GM23338 (cell line): ENCODE data around the gene ABCD1. TPM values are rescaled to one million over a fixed set of nuclear protein-coding genes. Genes with fewer than 3 reads are reported as not detected.

ENCODE experiments used
- ATAC-seq: fragments of 200-7000 bp; cut with Tn5 transposase; 3 replicates; pipeline ENCODE4 v1.9.1; 2020
- DNase-seq: peaks from one replicate; pipeline ENCODE4 v3.0.0-alpha.2; 2015; ENCODE audit warnings: low spot score
- H2AFZ ChIP-seq: fragments of 200-600 bp; sonication (generic); 2 replicates; pipeline ENCODE4 v1.8.0; 2016; ENCODE audit warnings: antibody characterized with exemption, mild to moderate bottlenecking, moderate library complexity
- H3F3A ChIP-seq: fragments of 200-600 bp; sonication (generic); replicated peaks from 2 replicates; pipeline ENCODE4 v1.8.0; 2017; ENCODE audit warnings: antibody characterized with exemption, mixed run types, low read depth
- H3K27ac ChIP-seq: fragments of 200-600 bp; sonication (generic); 2 replicates; pipeline ENCODE4 v1.6.1; 2016; ENCODE audit warnings: low read depth
- H3K27me3 ChIP-seq: fragments of 200-600 bp; sonication (generic); 2 replicates; pipeline ENCODE4 v1.8.0; 2016; ENCODE audit warnings: mild to moderate bottlenecking, mixed run types, moderate library complexity; ENCODE audit not compliant: insufficient read depth
- H3K36me3 ChIP-seq: fragments of 200-600 bp; sonication (generic); 2 replicates; pipeline ENCODE4 v1.8.0; 2016; ENCODE audit warnings: mild to moderate bottlenecking; ENCODE audit not compliant: insufficient read depth
- H3K4me1 ChIP-seq: fragments of 200-600 bp; sonication (generic); 2 replicates; pipeline ENCODE4 v1.8.0; 2016; ENCODE audit warnings: mild to moderate bottlenecking, moderate library complexity; ENCODE audit not compliant: insufficient read depth
- H3K4me2 ChIP-seq: fragments of 200-600 bp; sonication (generic); 2 replicates; pipeline ENCODE4 v1.7.1; 2017; ENCODE audit warnings: mixed run types
- H3K4me3 ChIP-seq: fragments of 200-600 bp; sonication (generic); 2 replicates; pipeline ENCODE4 v1.6.1; 2016; ENCODE audit warnings: mixed run types
- H3K79me2 ChIP-seq: fragments of 200-600 bp; sonication (generic); replicated peaks from 2 replicates; pipeline ENCODE4 v1.8.0; 2017; ENCODE audit warnings: mild to moderate bottlenecking; ENCODE audit not compliant: insufficient read depth
- H3K9me2 ChIP-seq: fragments of 200-600 bp; sonication (generic); 2 replicates; pipeline ENCODE4 v1.8.0; 2017; ENCODE audit not compliant: insufficient read depth
- H4K20me1 ChIP-seq: fragments of 200-600 bp; sonication (generic); replicated peaks from 2 replicates; pipeline ENCODE4 v1.8.0; 2017; ENCODE audit warnings: mild to moderate bottlenecking; ENCODE audit not compliant: insufficient read depth
- H3K27ac Mint-ChIP-seq: 2 replicates; pipeline ENCODE4 v1.8.0; 2020; ENCODE audit warnings: inconsistent platforms, mild to moderate bottlenecking, moderate library complexity, mixed read lengths
- H3K27me3 Mint-ChIP-seq: 3 replicates; pipeline ENCODE4 v1.8.0; 2022; ENCODE audit warnings: low read depth, mild to moderate bottlenecking, moderate library complexity, mixed read lengths, inconsistent platforms; ENCODE audit not compliant: insufficient read depth, poor library complexity
- H3K36me3 Mint-ChIP-seq: 3 replicates; pipeline ENCODE4 v1.8.0; 2021; ENCODE audit warnings: low read depth, mild to moderate bottlenecking, inconsistent platforms, moderate library complexity, mixed read lengths
- H3K4me1 Mint-ChIP-seq: 3 replicates; pipeline ENCODE4 v1.8.0; 2020; ENCODE audit warnings: mild to moderate bottlenecking, inconsistent platforms, mixed read lengths
- H3K4me3 Mint-ChIP-seq: 3 replicates; pipeline ENCODE4 v1.8.0; 2021; ENCODE audit warnings: moderate library complexity, mild to moderate bottlenecking, inconsistent platforms, mixed read lengths
- H3K9me3 Mint-ChIP-seq: 3 replicates; pipeline ENCODE4 v1.8.0; 2020; ENCODE audit warnings: moderate library complexity, mild to moderate bottlenecking, inconsistent platforms, mixed read lengths
- ETS1 ChIP-seq: IDR thresholded peaks from 2 replicates; pipeline ENCODE4 v1.6.1; 2016; ENCODE audit warnings: antibody characterized with exemption
- EZH2 ChIP-seq: fragments of 200-600 bp; sonication (generic); IDR thresholded peaks from one replicate; pipeline ENCODE4 v1.8.0; 2017; ENCODE audit warnings: antibody characterized with exemption, mild to moderate bottlenecking, low read depth; ENCODE audit not compliant: unreplicated experiment
- JUNB ChIP-seq: IDR thresholded peaks from one replicate; pipeline ENCODE4 v1.6.1; 2016; ENCODE audit warnings: antibody characterized with exemption; ENCODE audit not compliant: unreplicated experiment
- NANOG ChIP-seq: IDR thresholded peaks from 2 replicates; pipeline ENCODE4 v1.6.1; 2016; ENCODE audit warnings: antibody characterized with exemption, borderline replicate concordance
- POLR2AphosphoS5 ChIP-seq: IDR thresholded peaks from 2 replicates; pipeline ENCODE4 v1.6.1; 2016; ENCODE audit warnings: antibody characterized with exemption, low read depth
- STAT1 ChIP-seq: IDR thresholded peaks from one replicate; pipeline ENCODE4 v1.6.1; 2016; ENCODE audit warnings: antibody characterized with exemption; ENCODE audit not compliant: unreplicated experiment
- ZNF114 ChIP-seq: fragments of 250-450 bp; sonication (Bioruptor Pico); IDR thresholded peaks from 2 replicates; pipeline ENCODE4 v1.5.0; 2020; ENCODE audit warnings: mild to moderate bottlenecking, moderate library complexity
- polyA plus RNA-seq: library from polyadenylated mRNA; unstranded; fragments of >200 nt; fragmentation: Nextera tagmentation; extraction: Ambion mirVana; gene quantifications from 2 replicates; pipeline ENCODE4 v1.2.1, GENCODE V29; 2016
- total RNA-seq: library from RNA; depleted of rRNA; stranded (reverse); fragments of >200 nt; shearing (Covaris generic); gene quantifications from 2 replicates; pipeline ENCODE4 v1.2.3, GENCODE V29; 2014
- TF ChIP-seq, protein P1 (sequence below): IDR thresholded peaks from one replicate; pipeline ENCODE4 v1.6.1; 2018; ENCODE audit warnings: antibody characterized with exemption; ENCODE audit not compliant: unreplicated experiment
- TF ChIP-seq, protein P2 (sequence below): fragments of 250-450 bp; sonication (Bioruptor Pico); IDR thresholded peaks from 2 replicates; pipeline ENCODE4 v1.5.0; 2020; ENCODE audit warnings: mild to moderate bottlenecking, moderate library complexity

Gene ABCD1
- total and polyA plus RNA-seq, 2 experiments from 2014 or later, result 2.4 to 8.9 TPM

DNA sequence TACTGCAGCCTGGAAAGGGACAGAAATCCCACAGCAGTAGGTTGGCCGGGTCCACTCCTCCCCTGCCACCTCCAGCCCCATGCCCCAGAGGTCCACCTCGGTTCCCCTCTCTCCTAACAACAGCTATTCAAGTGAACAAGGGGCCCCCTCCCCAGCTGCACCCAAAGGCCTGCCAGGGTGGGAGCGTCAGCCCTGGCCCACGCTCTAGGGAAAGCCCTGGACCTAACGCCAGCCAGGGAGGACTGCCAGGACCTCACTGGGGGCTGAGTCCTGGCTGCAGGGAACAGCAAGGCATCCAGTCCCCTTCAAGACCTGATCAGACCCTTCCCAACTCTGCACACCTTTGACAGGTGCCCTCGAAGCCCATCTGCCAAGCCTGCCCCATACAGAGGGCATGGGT, 23.7 kb upstream of the ABCD1 start:
- no peak overlapping the region for H3K27ac Mint-ChIP-seq
- no peak for TF ChIP-seq JUNB
- no peak for TF ChIP-seq EZH2
- TF ChIP-seq, protein P1, sequence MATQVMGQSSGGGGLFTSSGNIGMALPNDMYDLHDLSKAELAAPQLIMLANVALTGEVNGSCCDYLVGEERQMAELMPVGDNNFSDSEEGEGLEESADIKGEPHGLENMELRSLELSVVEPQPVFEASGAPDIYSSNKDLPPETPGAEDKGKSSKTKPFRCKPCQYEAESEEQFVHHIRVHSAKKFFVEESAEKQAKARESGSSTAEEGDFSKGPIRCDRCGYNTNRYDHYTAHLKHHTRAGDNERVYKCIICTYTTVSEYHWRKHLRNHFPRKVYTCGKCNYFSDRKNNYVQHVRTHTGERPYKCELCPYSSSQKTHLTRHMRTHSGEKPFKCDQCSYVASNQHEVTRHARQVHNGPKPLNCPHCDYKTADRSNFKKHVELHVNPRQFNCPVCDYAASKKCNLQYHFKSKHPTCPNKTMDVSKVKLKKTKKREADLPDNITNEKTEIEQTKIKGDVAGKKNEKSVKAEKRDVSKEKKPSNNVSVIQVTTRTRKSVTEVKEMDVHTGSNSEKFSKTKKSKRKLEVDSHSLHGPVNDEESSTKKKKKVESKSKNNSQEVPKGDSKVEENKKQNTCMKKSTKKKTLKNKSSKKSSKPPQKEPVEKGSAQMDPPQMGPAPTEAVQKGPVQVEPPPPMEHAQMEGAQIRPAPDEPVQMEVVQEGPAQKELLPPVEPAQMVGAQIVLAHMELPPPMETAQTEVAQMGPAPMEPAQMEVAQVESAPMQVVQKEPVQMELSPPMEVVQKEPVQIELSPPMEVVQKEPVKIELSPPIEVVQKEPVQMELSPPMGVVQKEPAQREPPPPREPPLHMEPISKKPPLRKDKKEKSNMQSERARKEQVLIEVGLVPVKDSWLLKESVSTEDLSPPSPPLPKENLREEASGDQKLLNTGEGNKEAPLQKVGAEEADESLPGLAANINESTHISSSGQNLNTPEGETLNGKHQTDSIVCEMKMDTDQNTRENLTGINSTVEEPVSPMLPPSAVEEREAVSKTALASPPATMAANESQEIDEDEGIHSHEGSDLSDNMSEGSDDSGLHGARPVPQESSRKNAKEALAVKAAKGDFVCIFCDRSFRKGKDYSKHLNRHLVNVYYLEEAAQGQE, result no peak
- no peak for TF ChIP-seq STAT1
- TF ChIP-seq, protein P2, sequence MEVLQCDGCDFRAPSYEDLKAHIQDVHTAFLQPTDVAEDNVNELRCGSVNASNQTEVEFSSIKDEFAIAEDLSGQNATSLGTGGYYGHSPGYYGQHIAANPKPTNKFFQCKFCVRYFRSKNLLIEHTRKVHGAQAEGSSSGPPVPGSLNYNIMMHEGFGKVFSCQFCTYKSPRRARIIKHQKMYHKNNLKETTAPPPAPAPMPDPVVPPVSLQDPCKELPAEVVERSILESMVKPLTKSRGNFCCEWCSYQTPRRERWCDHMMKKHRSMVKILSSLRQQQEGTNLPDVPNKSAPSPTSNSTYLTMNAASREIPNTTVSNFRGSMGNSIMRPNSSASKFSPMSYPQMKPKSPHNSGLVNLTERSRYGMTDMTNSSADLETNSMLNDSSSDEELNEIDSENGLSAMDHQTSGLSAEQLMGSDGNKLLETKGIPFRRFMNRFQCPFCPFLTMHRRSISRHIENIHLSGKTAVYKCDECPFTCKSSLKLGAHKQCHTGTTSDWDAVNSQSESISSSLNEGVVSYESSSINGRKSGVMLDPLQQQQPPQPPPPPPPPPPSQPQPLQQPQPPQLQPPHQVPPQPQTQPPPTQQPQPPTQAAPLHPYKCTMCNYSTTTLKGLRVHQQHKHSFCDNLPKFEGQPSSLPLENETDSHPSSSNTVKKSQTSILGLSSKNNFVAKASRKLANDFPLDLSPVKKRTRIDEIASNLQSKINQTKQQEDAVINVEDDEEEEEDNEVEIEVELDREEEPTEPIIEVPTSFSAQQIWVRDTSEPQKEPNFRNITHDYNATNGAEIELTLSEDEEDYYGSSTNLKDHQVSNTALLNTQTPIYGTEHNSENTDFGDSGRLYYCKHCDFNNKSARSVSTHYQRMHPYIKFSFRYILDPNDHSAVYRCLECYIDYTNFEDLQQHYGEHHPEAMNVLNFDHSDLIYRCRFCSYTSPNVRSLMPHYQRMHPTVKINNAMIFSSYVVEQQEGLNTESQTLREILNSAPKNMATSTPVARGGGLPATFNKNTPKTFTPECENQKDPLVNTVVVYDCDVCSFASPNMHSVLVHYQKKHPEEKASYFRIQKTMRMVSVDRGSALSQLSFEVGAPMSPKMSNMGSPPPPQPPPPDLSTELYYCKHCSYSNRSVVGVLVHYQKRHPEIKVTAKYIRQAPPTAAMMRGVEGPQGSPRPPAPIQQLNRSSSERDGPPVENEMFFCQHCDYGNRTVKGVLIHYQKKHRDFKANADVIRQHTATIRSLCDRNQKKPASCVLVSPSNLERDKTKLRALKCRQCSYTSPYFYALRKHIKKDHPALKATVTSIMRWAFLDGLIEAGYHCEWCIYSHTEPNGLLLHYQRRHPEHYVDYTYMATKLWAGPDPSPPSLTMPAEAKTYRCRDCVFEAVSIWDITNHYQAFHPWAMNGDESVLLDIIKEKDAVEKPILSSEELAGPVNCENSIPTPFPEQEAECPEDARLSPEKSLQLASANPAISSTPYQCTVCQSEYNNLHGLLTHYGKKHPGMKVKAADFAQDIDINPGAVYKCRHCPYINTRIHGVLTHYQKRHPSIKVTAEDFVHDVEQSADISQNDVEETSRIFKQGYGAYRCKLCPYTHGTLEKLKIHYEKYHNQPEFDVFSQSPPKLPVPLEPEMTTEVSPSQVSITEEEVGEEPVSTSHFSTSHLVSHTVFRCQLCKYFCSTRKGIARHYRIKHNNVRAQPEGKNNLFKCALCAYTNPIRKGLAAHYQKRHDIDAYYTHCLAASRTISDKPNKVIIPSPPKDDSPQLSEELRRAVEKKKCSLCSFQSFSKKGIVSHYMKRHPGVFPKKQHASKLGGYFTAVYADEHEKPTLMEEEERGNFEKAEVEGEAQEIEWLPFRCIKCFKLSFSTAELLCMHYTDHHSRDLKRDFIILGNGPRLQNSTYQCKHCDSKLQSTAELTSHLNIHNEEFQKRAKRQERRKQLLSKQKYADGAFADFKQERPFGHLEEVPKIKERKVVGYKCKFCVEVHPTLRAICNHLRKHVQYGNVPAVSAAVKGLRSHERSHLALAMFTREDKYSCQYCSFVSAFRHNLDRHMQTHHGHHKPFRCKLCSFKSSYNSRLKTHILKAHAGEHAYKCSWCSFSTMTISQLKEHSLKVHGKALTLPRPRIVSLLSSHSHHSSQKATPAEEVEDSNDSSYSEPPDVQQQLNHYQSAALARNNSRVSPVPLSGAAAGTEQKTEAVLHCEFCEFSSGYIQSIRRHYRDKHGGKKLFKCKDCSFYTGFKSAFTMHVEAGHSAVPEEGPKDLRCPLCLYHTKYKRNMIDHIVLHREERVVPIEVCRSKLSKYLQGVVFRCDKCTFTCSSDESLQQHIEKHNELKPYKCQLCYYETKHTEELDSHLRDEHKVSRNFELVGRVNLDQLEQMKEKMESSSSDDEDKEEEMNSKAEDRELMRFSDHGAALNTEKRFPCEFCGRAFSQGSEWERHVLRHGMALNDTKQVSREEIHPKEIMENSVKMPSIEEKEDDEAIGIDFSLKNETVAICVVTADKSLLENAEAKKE, result no peak
- no peak for TF ChIP-seq ZNF114 (CRISPR knock-in tag)
- TF ChIP-seq ETS1, result no peak
- no peak for TF ChIP-seq NANOG
- TF ChIP-seq POLR2AphosphoS5, result no peak
- peaks cover 3% of the 10 kb centered on the region; the same call in 2 of the 3 replicates for H3K4me1 Mint-ChIP-seq
- ATAC-seq, result no peak
- H3K36me3 ChIP-seq, result no peaks in the 10 kb centered on the region
- DNase-seq, result no peak
- peaks cover 31% of the 10 kb centered on the region for H3K36me3 Mint-ChIP-seq
- no peaks in the 10 kb centered on the region for H4K20me1 ChIP-seq
- H3K27me3 Mint-ChIP-seq, result peaks cover 9% of the 10 kb centered on the region
- H3K9me2 ChIP-seq, result no peaks in the 10 kb centered on the region
- H3K9me3 Mint-ChIP-seq, result no peaks in the 10 kb centered on the region
- no peak overlapping the region for H3K4me2 ChIP-seq
- H3K4me1 ChIP-seq, result no peaks in the 10 kb centered on the region
- H3K4me3 Mint-ChIP-seq, result no peak overlapping the region
- no peak overlapping the region for H3K4me3 ChIP-seq
- H3F3A ChIP-seq, result no peaks in the 10 kb centered on the region
- H3K27me3 ChIP-seq, result no peaks in the 10 kb centered on the region
- H3K27ac ChIP-seq, result no peak overlapping the region
- no peaks in the 10 kb centered on the region for H3K79me2 ChIP-seq
- H2AFZ ChIP-seq, result no peak overlapping the region
